GM18873 (cell line): ENCODE measurements around the gene ARHGEF10L.

Experiments used
- ATAC-seq: cut with Tn5 transposase; IDR thresholded peaks from one replicate; pipeline ENCODE4 v1.9.1; 2021; ENCODE audit warnings: mild to moderate bottlenecking, moderate library complexity, moderate number of reproducible peaks; ENCODE audit not compliant: unreplicated experiment, low FRiP score

Gene ARHGEF10L

GRCh38 chr1:17566892-17567291 lies 27.4 kb downstream of the ARHGEF10L start:
- ATAC-seq: no peak

- ATAC-seq: no peak
Observed at GRCh38 chr1:17567582-17567981, 28.1 kb downstream of the ARHGEF10L start.

- ATAC-seq: no peak
Observed at GRCh38 chr1:17568014-17568900, 28.8 kb downstream of the ARHGEF10L start.

- no peak for ATAC-seq
Observed at GRCh38 chr1:17569200-17570139, 30.0 kb downstream of the ARHGEF10L start.

- no peak for ATAC-seq
Observed at GRCh38 chr1:17570228-17570627, 30.7 kb downstream of the ARHGEF10L start.

GRCh38 chr1:17572264-17572985 lies 32.9 kb downstream of the ARHGEF10L start:
- no peak for ATAC-seq

GRCh38 chr1:17573518-17574041 lies 34.1 kb downstream of the ARHGEF10L start:
- no peak for ATAC-seq

GRCh38 chr1:17574516-17574915 lies 35.0 kb downstream of the ARHGEF10L start:
- ATAC-seq: no peak

GRCh38 chr1:17575797-17576518 lies 36.5 kb downstream of the ARHGEF10L start:
- ATAC-seq: no peak

GRCh38 chr1:17576519-17576853 lies 37.0 kb downstream of the ARHGEF10L start:
- no peak for ATAC-seq

GRCh38 chr1:17577907-17578297 lies 38.4 kb downstream of the ARHGEF10L start:
- no peak for ATAC-seq

GRCh38 chr1:17579951-17580939 lies 40.7 kb downstream of the ARHGEF10L start:
- ATAC-seq: no peak

GRCh38 chr1:17581389-17582123 lies 42.1 kb downstream of the ARHGEF10L start:
- no peak for ATAC-seq

GRCh38 chr1:17582124-17582774 lies 42.8 kb downstream of the ARHGEF10L start:
- ATAC-seq: no peak

GRCh38 chr1:17584539-17584938 lies 45.0 kb downstream of the ARHGEF10L start:
- ATAC-seq: no peak

- no peak for ATAC-seq
Observed at GRCh38 chr1:17585266-17585987, 45.9 kb downstream of the ARHGEF10L start.
